Measurements from ENCODE around the gene SRR.

Gene SRR

GRCh38 chr17:2357931-2358434 is 54.2 kb downstream of the SRR start:
- ATAC-seq = no peak
- TF ChIP-seq ESRRG (CRISPR knock-in tag; IDR thresholded peaks at IDR 0.05) = no peak
- TF ChIP-seq ZNF565 (CRISPR knock-in tag; conservative IDR thresholded peaks at IDR 0.05; ENCODE audit: low read depth) = no peak
- no peak for TF ChIP-seq CREB5 (CRISPR knock-in tag; IDR thresholded peaks at IDR 0.05; ENCODE audit: low read depth)
- TF ChIP-seq ISL1 (CRISPR knock-in tag; IDR thresholded peaks at IDR 0.05) = no peak
- no peak for TF ChIP-seq BACH2 (CRISPR knock-in tag; IDR thresholded peaks at IDR 0.05; ENCODE audit: borderline replicate concordance)
- TF ChIP-seq PATZ1 (CRISPR knock-in tag; IDR thresholded peaks at IDR 0.05; ENCODE audit: borderline replicate concordance) = no peak
- TF ChIP-seq POU6F1 (CRISPR knock-in tag; IDR thresholded peaks at IDR 0.05; ENCODE audit: borderline replicate concordance, low read depth) = no peak
- TF ChIP-seq PPARA (CRISPR knock-in tag; IDR thresholded peaks at IDR 0.05; ENCODE audit: borderline replicate concordance) = no peak

- no peak for TF ChIP-seq TCF4 (CRISPR knock-in tag; IDR thresholded peaks at IDR 0.05; ENCODE audit: borderline replicate concordance)
- TF ChIP-seq PPARA (CRISPR knock-in tag; IDR thresholded peaks at IDR 0.05; ENCODE audit: borderline replicate concordance) = no peak
- TF ChIP-seq ISL1 (CRISPR knock-in tag; IDR thresholded peaks at IDR 0.05) = no peak
- no peak for TF ChIP-seq POU6F1 (CRISPR knock-in tag; IDR thresholded peaks at IDR 0.05; ENCODE audit: borderline replicate concordance, low read depth)
- TF ChIP-seq CREB5 (CRISPR knock-in tag; IDR thresholded peaks at IDR 0.05; ENCODE audit: low read depth) = no peak
- no peak for TF ChIP-seq ZNF8 (CRISPR knock-in tag; IDR thresholded peaks at IDR 0.05)
- TF ChIP-seq BACH2 (CRISPR knock-in tag; IDR thresholded peaks at IDR 0.05; ENCODE audit: borderline replicate concordance) = no peak
- TF ChIP-seq ZC3H10 (CRISPR knock-in tag; IDR thresholded peaks at IDR 0.05) = no peak
- no peak for TF ChIP-seq GLIS3 (CRISPR knock-in tag; IDR thresholded peaks at IDR 0.05)
Measured at GRCh38 chr17:2361010-2361760, 57.4 kb downstream of the SRR start.

GRCh38 chr17:2362016-2362415 is 58.3 kb downstream of the SRR start:
- no peak for ATAC-seq
- TF ChIP-seq ZNF8 (CRISPR knock-in tag; IDR thresholded peaks at IDR 0.05) (no peak), CREB5 (CRISPR knock-in tag; IDR thresholded peaks at IDR 0.05; ENCODE audit: low read depth) (no peak), ZFP30 (CRISPR knock-in tag; IDR thresholded peaks at IDR 0.05) (no peak), CSRNP3 (CRISPR knock-in tag; IDR thresholded peaks at IDR 0.05) (no peak), TCF4 (CRISPR knock-in tag; IDR thresholded peaks at IDR 0.05; ENCODE audit: borderline replicate concordance) (no peak), ARNTL (CRISPR knock-in tag; IDR thresholded peaks at IDR 0.05; ENCODE audit: borderline replicate concordance, low read depth) (no peak), OSR1 (CRISPR knock-in tag; IDR thresholded peaks at IDR 0.05) (no peak), ISL1 (CRISPR knock-in tag; IDR thresholded peaks at IDR 0.05) (no peak), ZFP3 (CRISPR knock-in tag; IDR thresholded peaks at IDR 0.05) (no peak), ZNF70 (CRISPR knock-in tag; IDR thresholded peaks at IDR 0.05) (no peak), TSHZ2 (CRISPR knock-in tag; IDR thresholded peaks at IDR 0.05) (no peak), BACH2 (CRISPR knock-in tag; IDR thresholded peaks at IDR 0.05; ENCODE audit: borderline replicate concordance) (no peak), ZC3H10 (CRISPR knock-in tag; IDR thresholded peaks at IDR 0.05) (no peak), ZNF565 (CRISPR knock-in tag; conservative IDR thresholded peaks at IDR 0.05; ENCODE audit: low read depth) (no peak), POU6F1 (CRISPR knock-in tag; IDR thresholded peaks at IDR 0.05; ENCODE audit: borderline replicate concordance, low read depth) (no peak)

More at GRCh38 chr17:2361010-2361760, 57.4 kb downstream of the SRR start:
- ATAC-seq = no peak
